HEK293T (cell line): ENCODE measurements around the gene USP36.
"Not testable (repeated sequence)": the region's sequence is repeated elsewhere in the genome, so short reads cannot be mapped to it uniquely, and the experiment has no call there.

ENCODE experiments used
- CTCF ChIA-PET: fragments of 350-600 bp; formaldehyde crosslinking; extraction: SDS; loops from one replicate; lab custom pipeline; 2021; ENCODE audit warnings: antibody characterized with exemption, inconsistent platforms; lab: Yijun Ruan, JAX
- POLR2A ChIA-PET: fragments of 350-600 bp; formaldehyde crosslinking; extraction: SDS; loops from one replicate; lab custom pipeline; 2020; ENCODE audit warnings: antibody characterized with exemption, inconsistent platforms; lab: Yijun Ruan, JAX
- DNase-seq: peaks from one replicate; pipeline ENCODE4 v3.0.0; 2012; ENCODE audit warnings: mixed read lengths; ENCODE audit errors: extremely low spot score
- ARNT ChIP-seq: fragments of 450-650 bp; IDR thresholded peaks from 2 replicates; pipeline ENCODE4 v1.6.1; 2017; ENCODE audit warnings: mild to moderate bottlenecking
- BHLHE40 ChIP-seq: fragments of 450-650 bp; IDR thresholded peaks from 2 replicates; pipeline ENCODE4 v1.6.1; 2016; ENCODE audit warnings: mild to moderate bottlenecking, moderate library complexity, borderline replicate concordance
- CTBP1 ChIP-seq: fragments of 450-650 bp; IDR thresholded peaks from 2 replicates; pipeline ENCODE4 v1.6.1; 2016; ENCODE audit warnings: borderline replicate concordance
- ELF4 ChIP-seq: fragments of 450-650 bp; IDR thresholded peaks from 2 replicates; pipeline ENCODE4 v1.6.1; 2017; ENCODE audit warnings: antibody characterized with exemption
- FOXA1 ChIP-seq: fragments of 450-650 bp; IDR thresholded peaks from 2 replicates; pipeline ENCODE4 v1.6.1; 2016; ENCODE audit warnings: mild to moderate bottlenecking
- FOXK2 ChIP-seq: fragments of 450-650 bp; IDR thresholded peaks from 2 replicates; pipeline ENCODE4 v1.6.1; 2016; ENCODE audit warnings: mild to moderate bottlenecking
- FOXM1 ChIP-seq: fragments of 450-650 bp; IDR thresholded peaks from 2 replicates; pipeline ENCODE4 v1.6.1; 2017; ENCODE audit warnings: mild to moderate bottlenecking, borderline replicate concordance
- HDGF ChIP-seq: fragments of 450-650 bp; IDR thresholded peaks from 2 replicates; pipeline ENCODE4 v1.6.1; 2017; ENCODE audit warnings: antibody characterized with exemption, borderline replicate concordance
- L3MBTL2 ChIP-seq: fragments of 450-650 bp; conservative IDR thresholded peaks from 2 replicates; pipeline ENCODE4 v1.6.1; 2016; ENCODE audit warnings: mild to moderate bottlenecking
- LEF1 ChIP-seq: fragments of 450-650 bp; IDR thresholded peaks from 2 replicates; pipeline ENCODE4 v1.6.1; 2017; ENCODE audit warnings: mild to moderate bottlenecking, borderline replicate concordance
- NFRKB ChIP-seq: fragments of 450-650 bp; IDR thresholded peaks from 2 replicates; pipeline ENCODE4 v1.6.1; 2016; ENCODE audit warnings: mild to moderate bottlenecking, moderate library complexity
- SP1 ChIP-seq: fragments of 450-650 bp; IDR thresholded peaks from 2 replicates; pipeline ENCODE4 v1.6.1; 2017
- SUZ12 ChIP-seq: fragments of 450-650 bp; IDR thresholded peaks from 2 replicates; pipeline ENCODE4 v1.6.1; 2016; ENCODE audit warnings: mild to moderate bottlenecking
- TARDBP ChIP-seq: fragments of 450-650 bp; IDR thresholded peaks from 2 replicates; pipeline ENCODE4 v1.6.1; 2016
- ZNF384 ChIP-seq: fragments of 450-650 bp; IDR thresholded peaks from 2 replicates; pipeline ENCODE4 v1.6.1; 2016
- TF ChIP-seq, protein P1 (sequence below): fragments of 450-650 bp; IDR thresholded peaks from 2 replicates; pipeline ENCODE4 v1.6.1; 2016

The USP36 gene

DNA sequence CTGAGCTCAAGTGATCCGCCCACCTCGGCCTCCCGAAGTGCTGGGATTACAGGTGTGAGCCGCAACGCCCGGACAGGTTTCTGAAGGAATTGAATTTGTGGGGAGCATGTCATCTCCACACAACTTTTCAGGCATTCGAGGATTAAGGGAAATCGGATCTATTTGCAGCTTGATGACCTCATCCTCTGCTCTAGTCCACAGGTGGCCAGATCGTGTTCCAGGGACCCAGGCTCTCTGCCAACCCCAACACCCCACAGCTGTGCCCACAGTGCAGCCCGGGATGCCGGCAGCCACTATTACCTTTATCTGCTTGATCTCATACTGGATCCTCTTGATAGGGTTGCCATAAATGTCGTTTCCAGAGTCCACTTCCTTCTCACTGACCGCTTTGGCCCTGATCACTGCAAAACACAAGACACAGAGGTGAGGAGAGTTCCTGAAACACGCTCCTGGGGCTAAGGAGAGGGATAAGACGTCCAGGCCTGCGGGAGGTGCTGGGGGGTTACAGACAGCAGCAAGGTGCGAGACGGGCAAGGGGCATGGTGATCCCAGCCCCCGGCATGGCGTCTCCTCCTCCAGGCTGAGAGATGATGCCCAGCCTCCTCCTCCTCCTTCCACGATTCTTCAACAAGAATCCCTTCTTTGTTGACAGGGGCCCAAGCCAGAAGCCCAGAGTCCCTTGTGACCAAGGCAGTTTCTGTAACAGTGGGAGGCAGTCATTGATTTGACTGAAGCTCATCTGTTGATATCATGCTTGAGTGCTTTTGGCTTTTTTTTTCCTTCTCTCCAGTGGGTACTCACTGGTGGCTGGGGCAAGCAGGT, 33.1 kb upstream of the USP36 start:
- POLR2A ChIA-PET, result interaction anchor here (3.3 kb wide), 1 partner anchor 33 kb away, joined by 9 read pairs; the partner anchor contains the start of gene USP36
- no peak for TF ChIP-seq FOXK2
- no peak for TF ChIP-seq ELF4
- CTCF ChIA-PET, result interaction anchor here (1.6 kb wide), 1 partner anchor 98 kb away, joined by 7 read pairs; no protein-coding TSS in a partner anchor
- DNase-seq, result no peak

DNA sequence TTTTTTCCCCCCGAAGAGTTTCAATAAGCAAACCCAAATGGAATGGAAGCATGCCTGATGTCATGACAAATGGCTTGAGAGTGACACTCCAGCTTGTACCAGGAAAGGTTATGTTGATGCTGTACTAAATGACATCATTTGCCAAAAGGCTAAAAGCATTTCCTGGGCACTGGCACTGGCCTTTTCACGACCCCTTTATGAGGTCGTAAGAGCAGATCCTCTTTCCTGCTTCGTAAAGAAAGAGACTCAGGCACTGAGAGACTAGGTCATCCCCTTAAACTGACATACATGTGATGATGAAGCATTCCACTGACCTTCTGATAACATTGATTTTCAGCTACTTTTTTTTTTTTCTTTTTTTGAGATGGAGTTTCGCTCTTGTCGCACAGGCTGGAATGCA, 31.9 kb upstream of the USP36 start:
- no peak for TF ChIP-seq CTBP1
- TF ChIP-seq SP1, result no peak
- no peak for TF ChIP-seq TARDBP
- no peak for TF ChIP-seq FOXM1
- no peak for TF ChIP-seq NFRKB
- no peak for TF ChIP-seq FOXA1
- no peak for TF ChIP-seq LEF1
- TF ChIP-seq HDGF, result no peak
- TF ChIP-seq FOXK2, result no peak
- no peak for TF ChIP-seq ARNT
- TF ChIP-seq, protein P1, sequence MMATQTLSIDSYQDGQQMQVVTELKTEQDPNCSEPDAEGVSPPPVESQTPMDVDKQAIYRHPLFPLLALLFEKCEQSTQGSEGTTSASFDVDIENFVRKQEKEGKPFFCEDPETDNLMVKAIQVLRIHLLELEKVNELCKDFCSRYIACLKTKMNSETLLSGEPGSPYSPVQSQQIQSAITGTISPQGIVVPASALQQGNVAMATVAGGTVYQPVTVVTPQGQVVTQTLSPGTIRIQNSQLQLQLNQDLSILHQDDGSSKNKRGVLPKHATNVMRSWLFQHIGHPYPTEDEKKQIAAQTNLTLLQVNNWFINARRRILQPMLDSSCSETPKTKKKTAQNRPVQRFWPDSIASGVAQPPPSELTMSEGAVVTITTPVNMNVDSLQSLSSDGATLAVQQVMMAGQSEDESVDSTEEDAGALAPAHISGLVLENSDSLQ, result no peak
- no peak for TF ChIP-seq ELF4
- TF ChIP-seq SUZ12, result no peak
- TF ChIP-seq ZNF384, result no peak
- TF ChIP-seq L3MBTL2, result no peak
- TF ChIP-seq BHLHE40, result no peak

DNA sequence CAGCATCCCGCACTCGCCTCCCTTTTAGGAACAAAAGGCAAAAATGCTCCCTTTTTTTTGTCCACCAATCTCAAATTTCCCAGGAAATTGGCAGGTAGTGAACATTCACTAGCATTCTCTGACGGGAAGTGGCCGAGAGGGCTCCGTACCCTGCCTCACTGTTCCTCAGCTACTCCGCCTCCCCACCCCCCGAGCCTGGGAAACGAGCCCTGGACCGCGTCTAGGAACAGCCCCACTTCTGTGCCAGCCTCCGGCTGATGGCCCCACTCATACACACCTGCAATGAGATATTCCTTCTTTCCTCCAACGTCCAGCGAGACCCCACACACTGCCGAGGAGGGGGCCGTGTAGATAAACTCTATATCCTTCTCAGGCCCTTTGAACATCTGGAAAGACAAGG, 30.0 kb upstream of the USP36 start:
- ChIA-PET CTCF (no interaction called here), POLR2A (no interaction called here)
- TF ChIP-seq FOXA1 (no peak), SUZ12 (no peak), ARNT (no peak), ZNF384 (no peak), ELF4 (no peak)
- TF ChIP-seq, protein P1, result no peak
- DNase-seq, result no peak

More for the DNA sequence above, 31.9 kb upstream of the USP36 start:
- no peak for DNase-seq
- CTCF ChIA-PET, result no interaction called here
- POLR2A ChIA-PET, result interaction anchor here (0.8 kb wide), 1 partner anchor 10 kb away, joined by 3 read pairs; no protein-coding TSS in a partner anchor

DNA sequence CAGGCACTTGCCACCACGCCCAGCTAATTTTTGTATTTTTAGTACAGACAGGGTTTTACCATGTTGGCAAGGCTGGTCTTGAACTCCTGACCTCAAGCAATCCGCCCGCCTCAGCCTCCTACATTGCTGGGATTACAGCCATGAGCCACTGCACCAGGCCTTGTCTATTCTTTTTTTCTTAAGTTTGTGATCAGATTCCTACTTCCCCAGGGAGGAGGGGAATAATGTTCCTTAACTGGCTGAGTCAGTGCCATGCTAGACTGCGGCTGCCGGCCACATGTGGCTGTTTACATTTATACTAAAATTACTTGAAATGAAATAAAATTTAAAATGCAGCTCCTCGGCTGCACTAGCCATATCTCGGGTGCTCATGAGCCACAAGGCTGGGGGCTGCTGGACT, 27.8 kb upstream of the USP36 start:
- DNase-seq, result no peak
- ChIA-PET CTCF (no interaction called here), POLR2A (interaction anchor here (0.9 kb wide), 1 partner anchor 65 kb away, joined by 3 read pairs; no protein-coding TSS in a partner anchor)
- TF ChIP-seq TARDBP (no peak), HDGF (no peak), CTBP1 (no peak)

DNA sequence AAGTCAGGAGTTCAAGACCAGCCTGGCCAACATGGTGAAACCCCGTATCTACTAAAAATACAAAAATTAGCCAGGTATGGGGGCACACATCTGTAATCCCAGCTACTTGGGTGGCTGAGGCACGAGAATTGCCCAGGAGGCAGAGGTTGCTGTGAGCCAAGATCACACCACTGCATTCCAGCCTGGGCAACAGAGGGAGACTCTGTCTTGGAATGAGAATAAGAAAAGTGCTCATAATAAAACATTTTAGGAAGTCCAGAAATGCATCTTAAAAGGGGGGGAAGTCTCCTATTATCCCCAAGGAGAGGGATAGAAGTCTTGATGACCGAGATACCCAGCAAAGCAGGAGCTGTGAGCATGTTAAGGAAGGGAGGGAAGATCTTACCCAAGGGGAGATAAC, 26.4 kb upstream of the USP36 start:
- POLR2A ChIA-PET, result interaction anchor here (1.3 kb wide), 1 partner anchor 113 kb away, joined by 4 read pairs; the partner anchor contains the start of gene LGALS3BP
- not testable (repeated sequence) for DNase-seq
- CTCF ChIA-PET, result interaction anchor here (2.5 to 3.2 kb wide), 2 partner anchors 14 to 104 kb away, joined by 27 to 30 read pairs; no protein-coding TSS in a partner anchor

DNA sequence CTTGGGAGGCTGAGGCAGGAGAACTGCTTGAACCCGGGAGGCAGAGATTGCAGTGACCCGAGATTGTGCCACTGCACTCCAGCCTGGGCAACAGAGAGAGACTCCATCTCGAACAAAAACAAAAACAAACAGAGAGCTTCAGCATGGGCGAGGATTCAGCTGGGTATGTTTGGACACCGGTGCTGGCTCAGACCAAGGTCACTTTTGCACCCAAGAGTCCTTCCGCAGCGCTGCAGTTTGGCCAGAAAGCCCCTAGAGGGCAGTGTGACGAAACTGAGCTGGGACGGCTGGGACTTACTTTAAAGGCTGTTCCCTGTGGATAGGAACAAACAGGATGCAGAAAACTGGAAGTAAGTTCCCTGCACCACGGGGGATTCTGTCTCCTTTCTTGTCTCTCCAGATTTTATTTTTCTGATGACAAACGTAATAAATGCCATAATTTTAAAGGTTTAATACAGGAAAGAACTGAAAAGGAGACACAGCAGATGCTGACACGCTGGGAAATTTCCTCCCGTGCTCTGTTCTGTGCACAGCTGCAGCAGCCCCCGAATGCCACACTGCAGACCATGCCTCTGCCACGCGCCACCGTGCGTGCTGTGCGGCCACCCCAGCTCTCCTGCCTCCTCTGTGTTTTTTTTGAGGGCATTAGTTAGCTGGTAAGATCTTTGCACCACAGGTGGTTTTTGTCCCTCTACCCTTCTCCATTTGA, 25.2 kb upstream of the USP36 start:
- ChIA-PET CTCF (interaction anchor here (0.6 to 3.2 kb wide), 16 partner anchors 9 to 1644 kb away, joined by 3 to 30 read pairs (median 4); partner anchors contain the start of gene LGALS3BP), POLR2A (interaction anchor here (1.3 to 1.6 kb wide), 2 partner anchors 109 to 114 kb away, joined by 4 read pairs; partner anchors contain the start of gene LGALS3BP)
- peak; percentile 84 for DNase-seq
- no peak for TF ChIP-seq SP1
- TF ChIP-seq FOXM1, result no peak
- TF ChIP-seq HDGF, result no peak
- TF ChIP-seq ELF4, result no peak

DNA sequence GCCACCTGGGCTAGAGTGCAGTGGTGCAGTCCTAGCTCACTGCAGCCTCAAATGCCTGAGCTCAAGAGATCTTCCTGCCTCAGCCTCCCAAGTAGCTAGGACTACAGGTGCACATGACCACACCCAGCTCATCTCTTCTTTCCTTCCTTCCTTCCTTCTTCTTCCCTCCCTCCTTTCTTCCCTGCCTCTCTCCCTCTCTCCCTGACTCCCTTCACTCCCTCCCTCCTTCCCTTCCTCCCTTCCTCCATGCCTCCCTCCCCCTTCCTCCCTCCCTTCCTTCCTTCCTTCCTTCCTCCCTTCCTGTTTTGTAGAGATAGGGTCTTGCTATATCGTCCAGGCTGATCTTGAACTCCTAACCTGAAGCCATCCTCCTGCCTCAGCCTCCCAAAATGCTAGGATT, 23.5 kb upstream of the USP36 start:
- POLR2A ChIA-PET, result no interaction called here
- no peak for DNase-seq
- TF ChIP-seq LEF1 (no peak), BHLHE40 (no peak), L3MBTL2 (no peak), TARDBP (no peak), ELF4 (no peak), FOXA1 (no peak), HDGF (no peak), FOXM1 (no peak), SUZ12 (no peak)
- CTCF ChIA-PET, result interaction anchor here (1.1 to 2.2 kb wide), 2 partner anchors 11 to 107 kb away, joined by 4 to 9 read pairs; no protein-coding TSS in a partner anchor
